ENCODE measurements around the gene LRRC63.

LRRC63 gene

DNA sequence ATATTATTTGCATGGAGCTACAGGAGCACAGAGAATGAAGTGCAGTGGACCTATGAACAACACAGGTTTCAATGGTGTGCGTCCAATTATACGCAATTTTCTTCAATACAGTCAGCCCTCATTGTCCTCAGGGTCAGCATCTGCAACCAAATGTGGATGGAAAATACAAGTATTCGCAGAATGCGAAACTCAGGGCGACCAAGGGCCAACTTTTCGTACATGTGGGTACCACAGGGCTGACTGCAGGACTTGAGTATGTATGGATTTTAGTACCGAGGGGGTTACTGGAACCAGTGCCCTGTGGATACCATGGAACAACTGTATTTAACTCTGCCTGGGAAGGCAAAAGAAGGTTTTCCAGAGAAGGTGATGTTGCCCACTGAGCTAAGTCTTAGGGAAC lies 40.0 kb upstream of the LRRC63 start:
- Mint-ChIP-seq H3K27me3 (ENCODE audit: low read depth) (no peaks in the 10 kb centered on the region), H3K4me1 (peaks cover 11% of the 10 kb centered on the region), H3K27ac (no peak overlapping the region), H3K9me3 (no peaks in the 10 kb centered on the region), H3K36me3 (ENCODE audit: low read depth) (no peaks in the 10 kb centered on the region), H3K4me3 (no peak overlapping the region)
- TF ChIP-seq, protein P1, sequence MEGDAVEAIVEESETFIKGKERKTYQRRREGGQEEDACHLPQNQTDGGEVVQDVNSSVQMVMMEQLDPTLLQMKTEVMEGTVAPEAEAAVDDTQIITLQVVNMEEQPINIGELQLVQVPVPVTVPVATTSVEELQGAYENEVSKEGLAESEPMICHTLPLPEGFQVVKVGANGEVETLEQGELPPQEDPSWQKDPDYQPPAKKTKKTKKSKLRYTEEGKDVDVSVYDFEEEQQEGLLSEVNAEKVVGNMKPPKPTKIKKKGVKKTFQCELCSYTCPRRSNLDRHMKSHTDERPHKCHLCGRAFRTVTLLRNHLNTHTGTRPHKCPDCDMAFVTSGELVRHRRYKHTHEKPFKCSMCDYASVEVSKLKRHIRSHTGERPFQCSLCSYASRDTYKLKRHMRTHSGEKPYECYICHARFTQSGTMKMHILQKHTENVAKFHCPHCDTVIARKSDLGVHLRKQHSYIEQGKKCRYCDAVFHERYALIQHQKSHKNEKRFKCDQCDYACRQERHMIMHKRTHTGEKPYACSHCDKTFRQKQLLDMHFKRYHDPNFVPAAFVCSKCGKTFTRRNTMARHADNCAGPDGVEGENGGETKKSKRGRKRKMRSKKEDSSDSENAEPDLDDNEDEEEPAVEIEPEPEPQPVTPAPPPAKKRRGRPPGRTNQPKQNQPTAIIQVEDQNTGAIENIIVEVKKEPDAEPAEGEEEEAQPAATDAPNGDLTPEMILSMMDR (IDR thresholded peaks at IDR 0.05; ENCODE audit: unreplicated experiment in 3 of 3), result no peak

DNA sequence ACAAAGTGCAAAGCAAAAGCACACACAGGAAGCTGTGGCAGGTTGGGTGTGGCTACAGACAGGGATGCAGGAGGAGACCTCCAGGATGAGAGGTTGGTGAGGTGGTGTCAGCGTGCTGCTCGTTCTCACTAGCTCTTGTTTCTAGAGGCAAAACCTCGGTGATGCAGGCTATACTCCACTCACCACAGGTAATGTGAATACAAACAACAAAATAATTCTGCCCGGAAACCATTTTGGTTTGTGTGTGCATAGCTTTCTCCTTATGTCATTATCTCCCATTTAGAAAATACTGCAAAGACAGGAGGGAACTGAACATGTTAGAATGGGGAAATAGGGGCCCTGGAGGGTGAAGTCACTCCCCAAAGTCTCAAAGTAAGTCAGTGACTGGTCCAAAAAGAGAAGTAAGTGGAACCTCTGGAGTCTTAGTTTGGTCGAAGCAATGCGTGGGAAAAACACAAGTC lies 39.2 kb upstream of the LRRC63 start:
- Mint-ChIP-seq H3K4me1 (peaks cover 11% of the 10 kb centered on the region), H3K36me3 (ENCODE audit: low read depth) (no peaks in the 10 kb centered on the region), H3K27ac (no peak overlapping the region), H3K27me3 (ENCODE audit: low read depth) (no peaks in the 10 kb centered on the region), H3K9me3 (no peaks in the 10 kb centered on the region), H3K4me3 (no peak overlapping the region)
- TF ChIP-seq, protein P1 (IDR thresholded peaks at IDR 0.05; ENCODE audit: unreplicated experiment in 3 of 3), result no peak

DNA sequence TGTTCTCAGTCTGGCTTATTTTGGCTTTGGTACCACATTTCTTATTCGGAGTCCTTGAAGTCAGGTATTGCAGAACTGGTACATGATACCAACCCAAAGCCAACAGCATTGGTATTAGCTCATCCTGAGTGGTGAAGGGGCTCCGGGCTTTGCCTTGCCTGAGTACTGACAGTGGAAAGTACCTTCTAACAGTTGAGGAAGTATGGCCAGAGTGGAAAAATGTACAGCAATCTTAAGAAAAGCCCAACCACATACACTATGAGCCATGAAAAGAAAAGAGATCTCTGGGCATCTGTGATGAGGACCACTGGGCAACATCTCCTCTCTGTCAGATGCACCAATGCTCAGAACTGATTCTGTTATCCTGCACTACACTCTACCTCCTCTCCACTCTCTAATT lies 38.1 kb upstream of the LRRC63 start:
- Mint-ChIP-seq H3K27ac (no peak overlapping the region), H3K9me3 (no peaks in the 10 kb centered on the region), H3K4me1 (peaks cover 5% of the 10 kb centered on the region), H3K27me3 (ENCODE audit: low read depth) (no peaks in the 10 kb centered on the region), H3K4me3 (no peak overlapping the region), H3K36me3 (ENCODE audit: low read depth) (no peaks in the 10 kb centered on the region)
- TF ChIP-seq, protein P1 (IDR thresholded peaks at IDR 0.05; ENCODE audit: unreplicated experiment in 3 of 3), result no peak

DNA sequence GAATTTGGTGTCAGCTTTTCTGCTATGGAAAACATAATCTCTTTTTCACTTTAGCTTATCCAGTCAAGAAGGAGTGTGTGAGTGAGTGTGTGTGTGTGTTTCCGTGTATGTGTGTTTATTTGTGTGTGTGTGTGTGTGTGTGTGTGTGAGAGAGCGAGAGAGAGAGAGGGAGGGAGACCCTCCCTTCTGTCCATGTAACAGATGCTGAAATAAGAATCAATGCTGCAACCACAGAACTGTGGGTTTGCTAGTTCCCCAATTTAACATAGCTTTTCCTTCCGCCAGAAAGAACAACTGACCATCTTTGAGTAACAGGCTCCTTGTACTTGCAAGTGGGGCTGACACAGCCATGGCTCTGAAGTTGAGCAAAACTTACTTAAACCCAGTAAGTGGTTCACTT lies 35.0 kb upstream of the LRRC63 start:
- H3K4me1 Mint-ChIP-seq, result peaks cover 5% of the 10 kb centered on the region
- TF ChIP-seq, protein P1 (IDR thresholded peaks at IDR 0.05; ENCODE audit: unreplicated experiment in 3 of 3), result no peak
- no peaks in the 10 kb centered on the region for H3K9me3 Mint-ChIP-seq
- H3K27me3 Mint-ChIP-seq (ENCODE audit: low read depth), result no peaks in the 10 kb centered on the region
- H3K4me3 Mint-ChIP-seq, result no peak overlapping the region
- H3K36me3 Mint-ChIP-seq (ENCODE audit: low read depth), result no peaks in the 10 kb centered on the region
- no peak overlapping the region for H3K27ac Mint-ChIP-seq

DNA sequence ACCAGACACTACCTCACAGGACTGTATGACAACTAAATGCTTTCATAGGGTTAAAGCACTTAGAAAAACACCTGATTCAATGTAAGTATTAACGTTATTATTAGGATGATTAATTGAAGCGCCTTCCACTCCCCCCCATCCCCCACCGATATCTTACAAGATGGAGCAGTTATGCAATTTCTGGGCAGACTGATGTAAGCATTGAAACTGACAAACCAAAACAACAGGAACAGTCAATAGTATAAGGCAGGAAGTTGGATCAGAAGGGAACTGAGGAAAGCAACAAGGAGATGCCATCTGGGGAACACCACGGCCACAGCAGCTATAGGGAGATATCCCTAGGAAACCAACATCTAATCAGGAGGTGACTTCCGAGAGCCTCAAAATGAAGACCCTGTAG lies 33.6 kb upstream of the LRRC63 start:
- peaks cover 6% of the 10 kb centered on the region for H3K4me1 Mint-ChIP-seq
- TF ChIP-seq, protein P1 (IDR thresholded peaks at IDR 0.05; ENCODE audit: unreplicated experiment in 3 of 3), result no peak
- H3K36me3 Mint-ChIP-seq (ENCODE audit: low read depth), result no peaks in the 10 kb centered on the region
- H3K9me3 Mint-ChIP-seq, result no peaks in the 10 kb centered on the region
- H3K4me3 Mint-ChIP-seq, result no peak overlapping the region
- H3K27me3 Mint-ChIP-seq (ENCODE audit: low read depth), result no peaks in the 10 kb centered on the region
- H3K27ac Mint-ChIP-seq, result no peak overlapping the region

DNA sequence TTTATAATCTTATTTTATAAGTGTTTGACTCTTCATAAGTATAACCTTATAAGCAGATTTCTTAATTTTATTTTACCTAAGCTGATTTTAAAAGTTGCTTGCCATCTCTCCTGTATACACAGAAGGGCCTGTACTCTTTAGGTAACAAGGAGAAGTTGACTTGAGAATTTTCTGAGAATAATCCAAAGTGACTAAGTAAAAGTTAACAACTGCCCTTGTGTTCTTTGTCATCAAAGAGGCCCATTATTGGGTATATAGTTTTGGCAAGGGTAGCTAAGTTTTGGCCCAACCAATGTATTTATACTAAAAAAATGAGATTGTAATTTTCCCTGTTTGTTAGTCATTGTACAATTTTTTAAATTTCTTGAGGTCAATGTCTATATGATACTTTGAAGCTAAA lies 32.9 kb upstream of the LRRC63 start:
- Mint-ChIP-seq H3K27me3 (ENCODE audit: low read depth) (no peaks in the 10 kb centered on the region), H3K36me3 (ENCODE audit: low read depth) (no peaks in the 10 kb centered on the region), H3K4me1 (peaks cover 9% of the 10 kb centered on the region), H3K4me3 (no peak overlapping the region), H3K9me3 (no peaks in the 10 kb centered on the region), H3K27ac (no peak overlapping the region)
- TF ChIP-seq, protein P1 (IDR thresholded peaks at IDR 0.05; ENCODE audit: unreplicated experiment in 3 of 3), result no peak
